GM12891 (cell line): ENCODE data around the gene ZC3H18.

ENCODE experiments used
- PAX5 ChIP-seq: IDR thresholded peaks from 2 replicates; pipeline ENCODE4 v1.6.1; 2011; ENCODE audit warnings: low read length, moderate library complexity, mild to moderate bottlenecking; ENCODE audit not compliant: insufficient read depth, severe bottlenecking
- POLR2A ChIP-seq: IDR thresholded peaks from 2 replicates; pipeline ENCODE4 v1.6.1; 2011; ENCODE audit warnings: low read depth, low read length, control low read depth
- POLR2AphosphoS5 ChIP-seq: IDR thresholded peaks from 2 replicates; pipeline ENCODE4 v1.6.1; 2011; ENCODE audit warnings: low read depth, low read length, control low read depth
- POU2F2 ChIP-seq: IDR thresholded peaks from 2 replicates; pipeline ENCODE4 v1.6.1; 2011; ENCODE audit warnings: low read depth, mild to moderate bottlenecking, control low read depth, low read length, moderate library complexity
- SPI1 ChIP-seq: IDR thresholded peaks from 2 replicates; pipeline ENCODE4 v1.6.1; 2011; ENCODE audit warnings: low read depth, low read length, control low read depth
- TAF1 ChIP-seq: IDR thresholded peaks from 2 replicates; pipeline ENCODE4 v1.6.1; 2011; ENCODE audit warnings: low read depth, low read length, control low read depth

DNA sequence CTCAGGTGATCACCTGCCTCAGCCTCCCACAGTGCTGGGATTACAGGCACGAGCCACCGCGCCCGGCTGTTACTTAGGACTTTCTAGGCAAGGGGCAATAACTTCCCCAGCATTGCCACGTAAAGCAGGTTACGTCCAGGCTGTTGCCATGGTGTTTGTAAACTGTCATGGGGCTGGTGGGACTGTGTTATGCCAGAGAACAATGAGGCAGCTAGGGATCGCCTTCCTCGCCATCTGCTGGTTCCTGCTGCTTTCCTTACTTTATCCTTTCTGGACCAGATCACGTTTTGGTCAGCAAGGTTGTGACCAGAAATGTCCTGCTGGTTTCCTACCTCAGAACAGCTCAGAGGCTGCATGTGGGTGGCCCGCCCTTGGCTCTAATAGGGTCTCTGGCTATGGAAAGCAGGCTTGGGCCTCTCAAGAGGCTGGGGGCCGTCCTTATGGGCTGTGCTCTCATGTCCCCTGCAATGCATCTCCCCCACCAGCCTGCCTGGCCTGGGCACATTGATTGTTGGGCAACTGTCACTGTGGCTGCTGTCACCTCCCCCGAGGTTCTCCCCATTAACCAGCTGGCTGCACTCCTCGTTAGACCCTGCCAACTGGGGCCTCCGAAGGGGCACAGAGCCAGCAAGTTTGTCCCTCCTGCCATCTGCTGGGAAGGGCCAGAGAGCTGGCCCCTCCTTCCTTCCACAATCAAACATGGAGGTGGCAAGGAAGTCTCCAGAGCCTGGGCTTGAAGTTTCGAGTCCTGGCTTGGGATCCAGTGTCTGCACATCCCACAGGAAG is 28.2 kb upstream of the ZC3H18 start:
- no peak for TF ChIP-seq POLR2AphosphoS5
- no peak for TF ChIP-seq POLR2A
- no peak for TF ChIP-seq TAF1
- no peak for TF ChIP-seq PAX5
- TF ChIP-seq POU2F2: no peak
- no peak for TF ChIP-seq SPI1
